Activated CD8-positive, alpha-beta memory T cell treated with anti-CD3 and anti-CD28 coated beads, Interleukin-2, amount 50 U/mL, for 1 hour (primary cell): ENCODE data around the gene HNRNPC.

Experiments
- DNase-seq: peaks from one replicate; pipeline ENCODE4 v3.0.0-alpha.2; 2020; ENCODE audit errors: extremely low read depth

HNRNPC gene

DNA sequence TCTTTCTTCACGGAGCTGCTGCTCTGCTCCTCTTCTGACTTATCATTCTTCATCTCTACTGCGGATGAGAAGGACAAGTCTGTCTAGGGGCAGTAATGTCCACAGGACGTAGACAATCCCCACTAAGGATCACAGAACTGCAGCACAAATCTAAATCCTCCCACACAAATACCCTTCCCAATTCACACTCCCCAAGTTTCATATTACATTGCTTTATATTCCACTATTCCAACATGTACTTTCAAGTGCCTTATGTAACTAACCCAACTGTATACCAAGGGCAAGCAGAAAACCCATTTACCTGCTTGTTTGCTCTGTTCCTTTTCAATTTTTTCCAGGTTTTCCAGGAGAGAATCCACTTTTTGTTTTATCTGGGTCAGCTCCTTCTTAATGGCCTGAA, 57.7 kb downstream of the HNRNPC start:
- DNase-seq = no peak

DNA sequence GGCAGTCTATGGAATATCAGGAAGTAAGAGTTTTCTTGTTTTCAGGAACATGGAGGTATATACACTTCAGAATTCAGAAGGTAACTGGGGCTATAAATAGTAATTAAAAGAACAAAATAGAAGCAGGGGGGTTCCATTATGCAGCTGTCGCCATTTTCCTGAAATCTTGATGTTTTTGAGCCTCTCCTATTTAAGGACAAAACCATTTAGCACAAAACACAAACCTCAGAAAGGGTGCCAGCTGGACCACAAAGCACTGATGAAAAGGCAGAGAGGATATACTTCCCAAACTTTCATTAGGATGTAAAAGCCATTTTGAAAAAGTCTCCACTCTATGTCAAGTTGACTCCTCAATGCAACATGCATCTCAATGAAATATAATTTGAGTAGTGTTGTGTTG, 59.2 kb downstream of the HNRNPC start:
- DNase-seq = no peak

DNA sequence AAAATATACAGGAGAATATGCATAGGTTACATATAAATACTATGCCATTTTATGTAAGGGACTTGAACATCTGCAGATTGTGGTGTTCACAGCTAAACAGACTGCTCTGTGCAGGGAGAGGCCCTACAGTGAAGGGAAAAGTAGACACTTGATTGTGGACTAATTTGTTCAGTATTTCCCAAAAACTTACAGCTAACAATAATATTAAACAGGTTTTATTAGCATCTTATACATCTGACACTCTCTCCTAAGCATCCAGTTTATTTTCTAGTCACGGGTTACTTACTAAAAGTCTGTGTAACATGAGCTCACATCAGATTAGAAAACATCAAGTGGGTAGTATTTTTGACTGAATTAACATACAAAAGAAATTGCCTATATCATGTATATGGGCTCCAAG, 60.1 kb downstream of the HNRNPC start:
- DNase-seq = no peak

DNA sequence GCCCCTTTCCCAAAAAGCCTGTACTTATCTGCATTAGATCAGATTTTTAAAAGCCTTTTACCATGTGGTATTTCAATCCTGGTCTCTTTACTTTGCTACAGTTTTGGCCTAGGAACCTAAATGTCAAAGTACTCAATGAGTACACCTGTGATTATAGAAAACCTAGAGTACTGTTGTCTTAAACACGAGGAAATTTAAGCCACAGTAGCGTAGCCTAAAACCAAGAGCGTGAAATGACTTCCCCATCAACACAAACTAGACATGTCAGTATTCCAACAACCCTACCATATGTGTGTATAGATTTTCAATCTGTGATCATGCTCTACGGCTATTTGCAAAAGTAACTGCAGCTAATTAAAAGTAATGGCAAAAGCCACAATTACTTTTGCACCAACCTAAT, 60.7 kb downstream of the HNRNPC start:
- DNase-seq = no peak

DNA sequence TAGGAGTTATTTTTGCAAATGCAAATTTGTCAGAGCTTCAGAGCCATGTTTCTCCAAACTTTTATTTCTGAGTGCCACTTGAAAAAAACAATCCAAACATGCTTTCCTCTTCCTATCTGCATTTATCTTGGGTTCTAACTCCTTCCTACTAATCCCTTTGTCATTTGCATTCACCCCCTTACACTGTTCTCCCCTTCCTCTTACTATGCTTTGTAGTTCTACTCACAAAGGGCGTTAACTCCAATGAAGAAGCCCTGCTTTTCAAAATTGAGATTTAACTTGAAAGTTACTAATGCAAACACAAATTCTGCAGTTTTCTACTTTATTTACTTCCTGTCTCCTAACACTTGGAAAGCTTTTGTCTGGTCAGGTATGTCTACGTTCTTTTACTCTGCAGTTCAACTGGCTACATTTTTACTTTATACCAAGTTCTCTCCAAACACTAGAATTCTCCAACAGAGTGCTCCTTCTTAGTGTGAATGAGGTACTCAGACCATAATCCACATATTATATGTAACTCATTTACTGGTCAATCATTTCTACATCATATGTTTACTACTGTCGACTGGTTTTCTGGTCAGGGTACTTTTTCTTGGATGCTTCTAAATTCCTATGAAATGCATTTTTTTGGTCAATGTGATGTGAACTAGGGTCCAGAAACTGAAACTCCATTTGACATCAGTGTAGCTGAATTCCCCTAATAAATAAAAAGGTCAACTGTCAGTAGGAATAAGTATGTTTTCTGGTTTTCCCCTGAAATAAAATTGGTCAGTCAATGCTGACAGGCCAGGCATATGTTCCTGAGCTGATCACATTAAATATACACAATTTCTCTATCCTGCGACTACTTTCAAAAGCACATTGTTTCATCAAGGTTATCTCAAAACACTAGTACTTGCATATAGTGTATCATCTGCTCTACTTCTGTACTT, 62.2 kb downstream of the HNRNPC start:
- DNase-seq = no peak

DNA sequence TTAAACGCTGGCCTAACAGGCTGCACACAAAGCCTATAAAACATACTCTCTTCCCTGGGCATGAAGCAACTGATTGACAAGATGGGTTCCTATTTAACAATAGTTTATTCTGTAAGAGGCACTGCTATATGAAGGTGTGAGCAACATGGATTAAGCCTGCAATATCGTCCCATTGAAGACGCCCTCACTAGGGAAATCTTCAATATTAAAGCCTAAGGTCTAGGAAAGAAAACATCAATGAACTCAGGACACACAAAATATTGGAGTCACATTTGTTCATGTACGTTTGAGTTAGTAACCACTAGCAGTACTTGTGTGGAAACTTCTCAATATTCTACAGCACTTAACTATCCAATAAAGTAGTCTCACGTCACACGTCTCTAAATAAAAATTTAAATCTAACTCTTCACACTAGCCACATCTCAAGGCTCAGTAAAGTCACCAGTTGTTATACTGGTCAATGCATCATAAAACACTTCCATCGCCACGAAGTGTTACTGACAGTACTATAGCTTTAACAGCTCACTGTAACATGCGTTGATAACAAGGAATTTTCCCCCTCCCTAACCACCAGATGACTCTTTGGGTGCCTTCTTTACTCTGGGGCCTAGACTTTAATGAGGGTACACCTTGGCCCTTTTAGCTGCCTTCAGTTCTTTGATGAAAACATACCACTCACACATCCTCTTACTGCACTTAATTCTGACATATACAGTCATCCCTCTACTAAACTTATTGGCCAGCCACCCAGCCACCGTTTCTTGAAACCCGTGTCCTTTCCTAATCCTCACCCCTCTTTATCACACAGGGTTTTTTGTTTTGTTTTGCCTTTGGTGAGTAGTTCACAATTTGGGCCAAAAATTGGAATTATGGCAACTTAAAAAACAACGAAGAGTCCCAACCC, 63.3 kb downstream of the HNRNPC start:
- no peak for DNase-seq

DNA sequence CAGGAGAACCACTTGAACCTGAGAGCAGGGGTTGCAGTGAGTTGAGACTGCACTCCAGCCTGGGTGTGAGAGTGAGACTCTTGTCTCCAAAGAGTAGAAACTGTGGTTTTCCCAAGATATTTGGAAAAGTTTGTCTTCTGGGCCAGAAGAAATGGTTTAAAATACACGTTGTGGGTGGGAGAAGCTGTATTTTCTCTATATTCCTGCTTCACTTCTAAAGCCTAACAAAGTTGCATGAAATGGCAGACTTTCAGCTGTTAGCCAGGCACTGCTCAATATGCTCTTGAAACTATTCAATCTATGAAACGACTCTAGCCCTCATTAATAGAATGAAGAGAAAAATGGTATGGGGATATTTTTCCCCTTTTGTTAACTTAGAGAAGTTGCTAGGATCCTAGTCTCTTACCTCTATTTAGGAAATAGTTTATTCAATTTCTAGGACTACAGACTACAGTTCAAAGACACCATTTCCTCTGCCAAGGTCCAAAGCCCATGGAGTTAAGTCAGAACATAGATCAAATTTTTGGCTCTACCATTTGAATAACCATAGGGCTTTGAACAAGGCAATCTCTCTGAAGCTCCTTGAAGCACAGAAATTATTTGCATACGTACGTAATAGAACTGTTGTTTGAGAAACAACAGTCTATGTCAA, 64.1 kb downstream of the HNRNPC start:
- DNase-seq = no peak

DNA sequence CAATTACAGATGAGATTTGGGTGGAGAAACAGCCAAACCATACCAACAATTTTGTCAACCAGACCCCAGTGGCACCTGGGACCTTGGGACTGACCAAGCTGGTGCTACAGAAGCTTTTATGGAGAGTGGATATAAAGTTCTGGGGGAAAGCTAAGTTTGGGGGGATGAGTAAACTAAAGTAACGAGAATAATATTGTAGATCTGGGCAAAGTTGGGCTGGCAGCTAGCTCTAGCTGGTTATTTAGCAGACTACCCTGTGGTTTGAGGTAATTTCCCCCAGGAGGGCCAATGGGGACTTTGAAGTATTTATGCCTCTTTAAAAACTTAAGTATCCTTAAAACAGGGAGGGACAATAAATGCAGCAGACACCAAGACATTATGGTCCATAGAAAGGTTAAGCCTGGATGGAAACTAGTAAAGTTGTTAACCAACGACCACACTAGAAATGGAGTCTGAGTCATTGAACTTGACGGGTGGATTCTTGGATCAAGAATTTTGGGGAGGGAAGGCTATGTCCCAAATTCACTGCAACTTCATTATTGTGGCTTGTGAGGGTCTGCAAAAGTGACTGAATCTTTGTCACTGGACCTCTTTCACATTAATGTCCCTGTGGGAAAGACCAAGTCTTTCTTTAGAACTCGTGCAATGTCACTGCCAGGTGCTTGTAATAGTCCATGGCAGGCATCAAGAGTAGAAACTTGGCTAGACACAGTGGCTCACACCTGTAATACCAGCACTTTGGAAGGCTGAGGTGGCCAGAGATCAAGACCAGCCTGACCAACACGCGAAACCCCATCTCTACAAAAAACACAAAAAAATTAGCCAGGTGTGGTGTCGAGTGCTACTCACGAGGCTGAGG, 64.8 kb downstream of the HNRNPC start:
- DNase-seq = no peak

DNA sequence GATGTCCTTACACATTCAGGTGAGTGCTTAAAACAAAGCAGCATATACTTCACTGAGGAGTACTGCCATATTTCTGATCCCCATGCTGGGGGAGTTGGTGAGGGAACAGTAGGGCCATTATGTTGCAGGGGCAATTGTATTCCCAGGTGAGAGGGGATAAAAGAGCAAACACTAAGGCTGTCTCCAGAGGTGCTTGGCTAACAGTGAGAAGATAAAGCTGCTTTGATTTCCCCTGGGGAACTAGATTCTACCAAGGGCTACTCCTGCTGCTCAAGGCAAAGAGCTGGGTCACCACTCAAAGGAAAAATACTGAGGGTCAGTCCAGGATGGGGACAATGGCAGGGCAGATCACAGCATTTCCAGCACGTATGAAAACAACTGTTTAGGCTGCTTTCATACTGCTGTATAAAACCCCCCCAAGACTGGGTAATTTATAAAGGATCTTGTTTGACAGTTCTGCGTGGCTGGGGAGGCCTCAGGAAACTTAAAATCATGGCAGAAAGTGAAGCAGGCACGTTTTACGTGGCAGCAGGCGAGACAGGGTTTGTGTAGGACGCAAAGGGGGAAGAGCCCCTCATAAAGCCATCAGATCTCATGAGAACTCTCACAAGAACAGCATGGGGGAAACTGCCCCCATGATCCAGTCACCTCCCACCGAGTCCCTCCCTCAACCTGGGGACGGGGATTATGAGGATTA, 65.6 kb downstream of the HNRNPC start:
- no peak for DNase-seq

DNA sequence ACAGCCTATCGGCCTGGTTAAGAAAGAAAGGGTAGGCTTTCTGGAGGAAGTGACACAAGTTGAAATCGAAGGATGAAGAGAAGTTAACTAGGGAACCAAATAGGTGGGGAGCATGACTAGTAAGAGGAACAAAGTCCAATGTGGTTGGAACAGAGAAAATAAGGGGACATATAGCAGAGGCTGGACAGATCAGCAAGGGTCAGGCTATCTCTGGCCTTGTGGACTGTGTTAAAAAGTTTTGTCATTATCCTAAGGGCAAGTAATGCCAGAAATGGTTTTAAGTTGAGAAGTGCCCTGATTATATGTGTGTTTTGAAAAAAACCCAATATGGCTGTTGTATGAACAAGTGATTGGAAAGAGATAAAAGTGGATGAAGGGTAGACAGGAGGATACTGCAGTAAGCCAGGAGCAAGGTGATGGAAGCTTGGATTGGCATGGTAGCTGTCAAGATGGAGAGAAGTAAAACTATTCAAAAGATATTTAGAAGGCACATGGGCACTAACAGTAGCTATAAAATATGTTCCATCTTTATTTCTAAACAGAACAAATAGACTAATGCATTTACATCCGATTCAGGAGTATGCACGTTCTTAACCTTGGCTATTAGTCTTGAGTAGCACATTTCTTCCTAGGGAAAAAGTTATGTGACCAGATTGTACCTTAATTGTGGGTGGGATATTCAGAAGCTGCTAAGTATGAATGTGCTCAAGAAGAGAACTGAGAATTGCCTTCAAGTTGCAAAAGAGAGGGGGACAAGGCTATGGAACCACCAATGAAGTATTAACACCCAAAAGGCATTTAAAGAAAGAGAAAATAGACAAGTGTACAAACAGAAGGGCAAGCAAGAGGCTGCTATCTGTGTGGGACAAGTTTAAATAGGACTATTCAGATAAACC, 66.5 kb downstream of the HNRNPC start:
- no peak for DNase-seq

DNA sequence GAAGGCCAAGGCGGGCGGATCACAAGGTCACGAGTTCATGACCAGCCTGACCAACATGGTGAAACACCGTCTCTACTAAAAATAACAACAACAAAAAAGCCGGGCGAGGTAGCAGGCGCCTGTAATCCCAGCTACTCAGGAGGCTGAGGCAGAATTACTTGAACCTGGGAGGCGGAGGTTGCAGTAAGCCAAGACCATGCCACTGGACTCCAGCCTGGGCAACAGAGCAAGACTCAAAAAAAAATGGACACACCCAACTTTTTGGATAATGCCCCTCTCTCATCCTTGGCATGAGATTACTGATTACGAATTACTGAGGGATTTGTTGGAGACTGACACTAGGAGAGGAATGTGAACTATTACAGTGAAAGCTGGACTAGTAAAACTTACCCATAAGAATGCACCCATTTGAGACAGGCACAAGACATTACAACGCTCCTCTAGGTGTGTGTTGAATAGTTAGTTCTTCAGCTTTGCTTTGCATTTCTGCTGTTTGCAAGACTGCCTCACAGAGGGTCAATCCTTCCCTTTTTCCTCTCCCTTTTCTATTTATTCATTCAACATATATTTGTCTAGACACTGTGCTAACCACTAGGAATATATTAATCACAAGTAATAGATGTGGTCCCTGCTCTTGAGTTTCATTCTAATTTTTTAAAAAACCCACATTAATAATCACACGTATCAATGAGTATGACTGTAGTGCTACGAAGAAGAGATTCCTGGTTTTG, 67.3 kb downstream of the HNRNPC start:
- no peak for DNase-seq

DNA sequence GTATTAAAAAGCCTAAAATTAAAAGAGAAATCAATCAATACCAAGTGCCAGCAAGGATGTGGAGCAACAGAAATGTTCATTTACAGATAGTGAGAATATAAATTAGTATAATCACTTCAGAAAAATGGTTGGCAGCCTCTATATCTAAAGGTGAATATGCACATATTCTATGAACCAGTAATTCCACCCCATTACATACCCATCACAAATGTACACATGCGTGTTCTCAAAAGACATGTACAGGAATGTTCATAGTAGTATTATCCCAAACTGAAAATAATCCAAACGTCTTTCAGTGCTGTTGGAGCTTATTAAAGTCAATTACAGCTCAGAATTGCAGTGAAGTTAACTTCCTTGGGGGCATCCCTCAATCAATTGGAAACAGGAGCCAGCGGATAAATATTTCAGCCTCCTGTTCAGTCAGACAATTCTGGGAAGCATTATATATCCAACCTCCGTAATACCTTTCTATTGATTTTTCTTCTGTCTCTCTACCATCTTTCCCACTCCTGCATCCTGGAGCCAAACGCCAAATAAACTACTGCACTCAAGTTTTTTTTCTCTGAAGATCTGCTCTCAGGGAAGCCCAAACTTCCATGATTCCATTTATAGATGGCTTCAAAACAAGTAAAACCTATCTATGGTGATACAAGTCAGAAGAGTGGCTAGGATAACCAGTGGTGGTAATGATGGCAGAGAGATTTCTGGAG, 68.3 kb downstream of the HNRNPC start:
- no peak for DNase-seq

DNA sequence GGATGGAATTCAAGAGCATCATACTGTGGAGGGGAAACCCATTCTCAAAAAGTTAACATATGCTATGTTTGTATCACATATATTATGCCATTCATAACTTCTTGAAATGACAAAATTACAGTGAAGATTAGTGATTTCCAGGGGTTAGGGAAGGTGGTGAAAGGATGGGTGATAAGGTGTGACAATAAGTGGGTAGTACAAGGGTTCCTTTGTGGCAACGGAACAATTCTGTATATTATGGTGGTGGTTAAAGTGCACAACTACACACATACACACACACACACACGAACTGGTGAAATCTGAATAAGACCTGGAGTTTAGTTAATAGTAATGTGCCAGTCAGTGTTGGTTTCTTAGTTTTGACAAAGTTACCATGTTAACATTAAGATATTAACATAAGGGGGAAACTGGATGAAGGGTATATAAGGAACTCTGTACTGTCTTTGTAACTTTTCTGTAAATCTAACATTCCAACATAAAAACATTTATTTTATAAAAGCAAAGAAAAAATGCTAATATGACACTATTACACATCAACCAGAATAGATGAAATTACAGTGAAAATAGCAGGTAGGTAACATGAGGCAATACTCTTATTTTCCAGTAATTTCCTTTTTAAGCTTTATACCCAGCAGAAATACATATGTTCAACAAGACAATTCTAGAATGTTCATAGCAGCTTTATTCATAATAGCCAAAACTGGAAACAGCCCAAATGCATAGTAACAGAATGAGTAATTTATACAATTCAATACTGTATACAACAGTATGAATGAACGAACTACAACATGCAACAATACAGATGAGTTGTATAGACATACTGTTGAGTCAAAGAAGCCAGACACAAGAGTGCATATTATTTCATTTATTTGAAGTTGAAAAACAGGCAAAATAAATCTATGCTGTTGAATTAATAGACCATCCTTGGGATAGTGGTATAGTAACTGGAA, 69.4 kb downstream of the HNRNPC start:
- no peak for DNase-seq

DNA sequence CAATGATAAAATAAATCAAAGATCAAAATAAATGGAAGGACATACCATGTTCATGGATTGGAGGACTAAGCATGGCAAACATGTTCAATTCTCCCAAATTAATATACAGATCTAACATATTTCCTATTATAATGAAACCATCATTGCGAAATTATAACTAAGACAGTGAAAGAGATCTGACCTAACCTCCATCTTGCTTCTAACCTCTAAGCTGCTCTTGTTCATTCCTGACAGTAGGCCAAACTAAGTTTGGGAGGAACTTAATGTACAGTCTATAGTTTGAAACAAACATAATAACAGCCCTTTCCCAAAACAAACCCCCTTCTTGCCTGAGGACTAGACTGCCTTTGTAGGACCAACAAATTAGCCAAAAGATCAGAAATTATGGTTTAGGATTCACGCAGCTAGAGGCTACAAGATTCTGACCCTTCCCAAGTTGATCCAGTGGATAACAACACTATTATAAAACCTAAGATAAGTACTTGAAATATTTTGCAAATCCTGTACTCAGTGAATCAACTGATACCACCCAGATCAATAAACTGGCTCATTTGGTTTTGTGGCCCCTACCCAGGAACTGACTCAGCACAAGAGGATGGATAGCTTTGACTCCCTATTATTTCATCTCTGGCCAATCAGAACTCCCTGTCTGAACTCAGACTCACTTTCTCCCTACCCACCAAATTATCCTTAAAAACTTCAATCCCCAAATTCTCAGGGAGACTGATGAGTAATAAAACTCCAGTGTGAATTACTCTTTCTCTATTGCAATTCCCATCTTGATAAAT, 71.6 kb downstream of the HNRNPC start:
- no peak for DNase-seq

DNA sequence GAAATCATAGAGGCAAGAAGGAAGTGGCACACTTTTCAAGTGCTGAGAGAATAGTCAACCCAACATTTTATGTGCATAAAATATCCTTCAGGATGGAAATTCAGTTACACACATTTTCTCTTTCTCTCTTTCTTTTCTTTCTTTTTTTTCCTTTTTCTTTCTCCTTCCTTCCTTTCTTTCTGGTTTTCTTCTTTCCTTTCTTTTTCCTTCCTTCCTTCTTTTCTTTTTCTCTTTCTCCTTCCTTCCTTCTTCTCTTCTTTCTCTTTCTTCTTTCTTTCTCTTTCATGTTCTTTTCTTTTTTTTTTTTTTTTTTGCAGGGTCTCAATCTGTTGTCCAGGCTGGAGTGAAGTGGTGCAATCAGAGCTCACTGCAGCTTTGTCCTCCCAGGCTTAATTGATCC, 74.6 kb downstream of the HNRNPC start:
- no peak for DNase-seq

DNA sequence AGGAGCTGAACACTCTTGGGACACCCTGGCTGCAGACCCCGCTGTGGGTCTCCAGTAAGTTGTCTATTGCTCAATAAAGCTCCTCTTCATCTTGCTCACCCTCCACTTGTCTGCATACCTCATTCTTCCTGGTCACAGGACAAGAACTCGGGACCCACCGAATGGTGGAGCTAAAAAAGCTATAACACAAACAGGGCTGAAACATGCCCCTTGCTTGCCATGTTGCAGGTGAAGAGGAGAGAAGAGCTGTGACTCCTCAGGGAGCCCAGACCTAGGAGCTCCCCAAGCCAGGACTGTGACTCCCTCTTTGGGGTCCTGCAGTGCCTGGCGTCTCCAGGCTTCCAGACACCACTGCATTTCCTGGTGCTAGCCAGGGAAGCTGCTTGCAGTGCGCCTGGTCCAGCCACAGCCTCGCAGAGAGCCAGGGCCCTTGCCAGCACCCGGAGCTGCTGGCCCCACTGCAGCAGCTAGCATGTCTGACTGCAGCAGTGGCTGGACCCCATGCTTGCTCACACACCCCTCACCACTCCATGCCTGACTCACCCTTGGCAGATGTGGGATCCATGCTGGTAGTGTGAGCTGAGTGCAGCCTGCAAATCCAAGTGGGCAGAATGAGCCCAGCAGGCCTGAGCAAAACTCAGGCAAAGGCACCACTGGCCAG, 76.2 kb downstream of the HNRNPC start:
- DNase-seq = no peak
